ENCODE results near the gene BCAS3. TPM values are rescaled to one million over a fixed set of nuclear protein-coding genes. Genes with fewer than 3 reads are reported as not detected.
"Not testable (repeated sequence)": the region's sequence is repeated elsewhere in the genome, so short reads cannot be mapped to it uniquely, and the experiment has no call there.

BCAS3 gene
- total RNA-seq, 2 experiments from 2014 or later = 20.1 to 31.8 TPM

DNA sequence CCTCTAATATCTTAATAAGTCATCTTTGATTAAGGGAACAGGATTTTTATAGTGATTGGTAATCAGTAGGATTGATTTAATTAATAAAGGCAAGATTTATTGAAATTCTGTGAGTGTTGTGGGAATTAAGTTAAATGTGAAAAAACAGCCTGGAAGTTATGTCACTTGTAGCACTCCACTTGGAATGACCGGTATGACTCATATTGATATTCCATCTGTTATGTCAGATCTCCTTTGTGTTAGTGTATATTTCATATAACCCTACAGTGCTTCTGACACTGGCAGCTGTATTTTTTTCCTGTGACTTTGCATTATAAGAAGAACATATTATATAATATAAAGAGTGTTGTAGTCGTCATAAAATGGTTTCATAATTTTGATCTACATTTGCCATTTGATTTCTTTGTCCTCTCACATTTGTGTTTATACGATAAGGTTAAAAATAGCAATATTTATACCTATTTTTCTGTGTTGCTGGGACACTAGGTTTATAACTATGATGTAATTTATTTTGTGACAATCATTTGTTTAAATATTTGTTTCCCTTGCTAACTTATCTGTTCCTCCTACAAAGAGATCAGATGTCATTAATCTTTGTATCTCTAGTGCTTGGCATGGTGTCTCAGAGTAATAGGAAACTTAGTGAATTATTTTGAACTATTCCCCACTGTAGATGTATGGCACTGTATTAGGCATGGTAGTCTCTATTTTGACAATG is 249.0 kb downstream of the BCAS3 start:
- ChIA-PET POLR2A (no interaction called here), CTCF (no interaction called here)
- H3K4me3 ChIP-seq (ENCODE audit: low read length) = no peak overlapping the region
- no peak overlapping the region for H3K27ac Mint-ChIP-seq
- ATAC-seq (ENCODE audit: poor library complexity) (no peak), DNase-seq (no peak)
- H3K36me3 Mint-ChIP-seq (ENCODE audit: low read depth) = peaks cover 8% of the 10 kb centered on the region
- intact Hi-C loops (cut with DNase I, micrococcal nuclease) = no loop called here
- H3K4me3 Mint-ChIP-seq = no peak overlapping the region
- no peaks in the 10 kb centered on the region for H3K27me3 Mint-ChIP-seq
- TF ChIP-seq, protein P1, sequence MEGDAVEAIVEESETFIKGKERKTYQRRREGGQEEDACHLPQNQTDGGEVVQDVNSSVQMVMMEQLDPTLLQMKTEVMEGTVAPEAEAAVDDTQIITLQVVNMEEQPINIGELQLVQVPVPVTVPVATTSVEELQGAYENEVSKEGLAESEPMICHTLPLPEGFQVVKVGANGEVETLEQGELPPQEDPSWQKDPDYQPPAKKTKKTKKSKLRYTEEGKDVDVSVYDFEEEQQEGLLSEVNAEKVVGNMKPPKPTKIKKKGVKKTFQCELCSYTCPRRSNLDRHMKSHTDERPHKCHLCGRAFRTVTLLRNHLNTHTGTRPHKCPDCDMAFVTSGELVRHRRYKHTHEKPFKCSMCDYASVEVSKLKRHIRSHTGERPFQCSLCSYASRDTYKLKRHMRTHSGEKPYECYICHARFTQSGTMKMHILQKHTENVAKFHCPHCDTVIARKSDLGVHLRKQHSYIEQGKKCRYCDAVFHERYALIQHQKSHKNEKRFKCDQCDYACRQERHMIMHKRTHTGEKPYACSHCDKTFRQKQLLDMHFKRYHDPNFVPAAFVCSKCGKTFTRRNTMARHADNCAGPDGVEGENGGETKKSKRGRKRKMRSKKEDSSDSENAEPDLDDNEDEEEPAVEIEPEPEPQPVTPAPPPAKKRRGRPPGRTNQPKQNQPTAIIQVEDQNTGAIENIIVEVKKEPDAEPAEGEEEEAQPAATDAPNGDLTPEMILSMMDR (IDR thresholded peaks at IDR 0.05) = no peak
- H3K27ac ChIP-seq (ENCODE audit: low read depth in 1 of 2, low read length in 2 of 2) = no peak overlapping the region
- no peaks in the 10 kb centered on the region for H3K9me3 ChIP-seq (ENCODE audit: control insufficient read depth in 1 of 2, insufficient read depth in 1 of 2, low read length in 2 of 2)
- no peaks in the 10 kb centered on the region for H3K27me3 ChIP-seq (ENCODE audit: control insufficient read depth in 1 of 2, insufficient read depth in 2 of 2, low read length in 2 of 2)
- H3K9me3 Mint-ChIP-seq = no peaks in the 10 kb centered on the region
- H3K4me1 ChIP-seq (ENCODE audit: insufficient read depth, low read length) = no peaks in the 10 kb centered on the region
- H3K4me1 Mint-ChIP-seq (ENCODE audit: low read depth) = no peaks in the 10 kb centered on the region
- no peaks in the 10 kb centered on the region for H3K36me3 ChIP-seq (ENCODE audit: insufficient read depth, low read length)

DNA sequence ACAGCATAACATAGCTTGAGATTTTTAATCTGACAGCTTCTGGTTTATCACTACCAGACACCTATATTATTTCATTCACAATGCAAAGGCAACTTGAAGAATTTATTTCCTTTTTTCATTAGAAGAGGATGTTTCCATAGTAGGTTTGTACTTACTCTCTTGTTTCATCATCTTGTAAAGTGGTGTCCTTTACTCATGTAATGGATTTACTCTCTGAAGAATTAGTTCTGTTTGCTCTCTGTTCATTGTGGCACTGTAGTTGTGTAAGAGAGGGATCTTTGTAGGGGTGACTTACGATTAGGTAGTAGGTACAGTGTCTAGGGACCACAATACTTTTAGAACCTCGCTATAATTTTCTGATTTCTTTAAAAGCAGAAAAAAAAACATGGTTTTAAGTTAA is 256.1 kb downstream of the BCAS3 start:
- ATAC-seq (ENCODE audit: poor library complexity) (no peak), DNase-seq (no peak)
- no peak overlapping the region for H3K4me3 Mint-ChIP-seq
- Histone ChIP-seq H3K9me3 (ENCODE audit: control insufficient read depth in 1 of 2, insufficient read depth in 1 of 2, low read length in 2 of 2) (no peaks in the 10 kb centered on the region), H3K27me3 (ENCODE audit: control insufficient read depth in 1 of 2, insufficient read depth in 2 of 2, low read length in 2 of 2) (no peaks in the 10 kb centered on the region), H3K36me3 (ENCODE audit: insufficient read depth, low read length) (no peaks in the 10 kb centered on the region), H3K4me1 (ENCODE audit: insufficient read depth, low read length) (no peaks in the 10 kb centered on the region), H3K4me3 (ENCODE audit: low read length) (no peak overlapping the region), H3K27ac (ENCODE audit: low read depth in 1 of 2, low read length in 2 of 2) (no peak overlapping the region)
- POLR2A ChIA-PET = no interaction called here
- H3K9me3 Mint-ChIP-seq = no peaks in the 10 kb centered on the region
- CTCF ChIA-PET = no interaction called here
- TF ChIP-seq, protein P1 (IDR thresholded peaks at IDR 0.05) = no peak
- intact Hi-C loops (cut with DNase I, micrococcal nuclease) = no loop called here
- H3K27me3 Mint-ChIP-seq = no peaks in the 10 kb centered on the region
- peaks cover 8% of the 10 kb centered on the region for H3K36me3 Mint-ChIP-seq (ENCODE audit: low read depth)
- H3K27ac Mint-ChIP-seq = no peak overlapping the region
- H3K4me1 Mint-ChIP-seq (ENCODE audit: low read depth) = no peaks in the 10 kb centered on the region

DNA sequence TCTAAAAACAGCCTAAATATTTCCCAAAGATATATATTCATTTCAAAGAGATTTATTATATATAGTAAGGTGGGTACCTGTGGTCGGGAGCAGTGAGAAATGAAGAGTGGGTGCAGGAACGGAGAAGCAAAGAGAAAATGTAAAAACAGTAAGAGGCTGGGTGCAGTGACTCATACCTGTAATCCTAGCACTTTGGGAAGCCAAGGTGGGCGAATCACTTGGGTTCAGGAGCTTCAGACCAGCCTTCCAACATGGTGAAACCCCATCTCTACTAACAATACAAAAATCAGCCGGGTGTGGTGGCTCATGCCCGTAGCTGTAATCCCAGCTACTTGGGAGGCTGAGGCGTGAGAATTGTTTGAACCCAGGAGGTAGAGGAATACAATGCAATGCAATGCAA is 257.1 kb downstream of the BCAS3 start:
- no peak overlapping the region for H3K4me3 Mint-ChIP-seq
- no peaks in the 10 kb centered on the region for H3K4me1 ChIP-seq (ENCODE audit: insufficient read depth, low read length)
- no peak overlapping the region for H3K27ac ChIP-seq (ENCODE audit: low read depth in 1 of 2, low read length in 2 of 2)
- TF ChIP-seq, protein P1 (IDR thresholded peaks at IDR 0.05) = no peak
- no peaks in the 10 kb centered on the region for H3K36me3 ChIP-seq (ENCODE audit: insufficient read depth, low read length)
- no peaks in the 10 kb centered on the region for H3K9me3 Mint-ChIP-seq
- H3K4me1 Mint-ChIP-seq (ENCODE audit: low read depth) = no peaks in the 10 kb centered on the region
- H3K27me3 ChIP-seq (ENCODE audit: control insufficient read depth in 1 of 2, insufficient read depth in 2 of 2, low read length in 2 of 2) = no peaks in the 10 kb centered on the region
- POLR2A ChIA-PET = no interaction called here
- H3K9me3 ChIP-seq (ENCODE audit: control insufficient read depth in 1 of 2, insufficient read depth in 1 of 2, low read length in 2 of 2) = no peaks in the 10 kb centered on the region
- no peak overlapping the region for H3K4me3 ChIP-seq (ENCODE audit: low read length)
- no peaks in the 10 kb centered on the region for H3K27me3 Mint-ChIP-seq
- no peak for DNase-seq
- no peak for ATAC-seq (ENCODE audit: poor library complexity)
- H3K27ac Mint-ChIP-seq = no peak overlapping the region
- CTCF ChIA-PET = no interaction called here
- intact Hi-C loops (cut with DNase I, micrococcal nuclease) = no loop called here
- H3K36me3 Mint-ChIP-seq (ENCODE audit: low read depth) = peaks cover 8% of the 10 kb centered on the region

DNA sequence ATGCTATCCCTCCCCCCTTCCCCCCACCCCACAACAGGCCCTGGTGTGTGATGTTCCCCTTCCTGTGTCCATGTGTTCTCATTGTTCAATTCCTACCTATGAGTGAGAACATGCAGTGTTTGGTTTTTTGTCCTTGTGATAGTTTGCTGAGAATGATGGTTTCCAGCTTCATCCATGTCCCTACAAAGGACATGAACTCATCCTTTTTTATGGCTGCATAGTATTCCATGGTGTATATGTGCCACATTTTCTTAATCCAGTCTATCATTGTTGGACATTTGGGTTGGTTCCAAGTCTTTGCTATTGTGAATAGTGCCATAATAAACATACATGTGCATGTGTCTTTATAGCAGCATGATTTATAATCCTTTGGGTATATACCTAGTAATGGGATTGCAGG is 258.3 kb downstream of the BCAS3 start:
- H3K27me3 ChIP-seq (ENCODE audit: control insufficient read depth in 1 of 2, insufficient read depth in 2 of 2, low read length in 2 of 2); H3K4me1 ChIP-seq (ENCODE audit: insufficient read depth, low read length); H3K36me3 Mint-ChIP-seq (ENCODE audit: low read depth); H3K9me3 Mint-ChIP-seq; H3K27ac Mint-ChIP-seq; POLR2A ChIA-PET; H3K4me3 ChIP-seq (ENCODE audit: low read length); H3K9me3 ChIP-seq (ENCODE audit: control insufficient read depth in 1 of 2, insufficient read depth in 1 of 2, low read length in 2 of 2); H3K4me3 Mint-ChIP-seq; H3K27me3 Mint-ChIP-seq; DNase-seq; H3K27ac ChIP-seq (ENCODE audit: low read depth in 1 of 2, low read length in 2 of 2); H3K36me3 ChIP-seq (ENCODE audit: insufficient read depth, low read length); H3K4me1 Mint-ChIP-seq (ENCODE audit: low read depth); ATAC-seq (ENCODE audit: poor library complexity); CTCF ChIA-PET; intact Hi-C loops (cut with DNase I, micrococcal nuclease): not testable (repeated sequence)
